ENCODE data around the gene RAD18.

The RAD18 gene

DNA sequence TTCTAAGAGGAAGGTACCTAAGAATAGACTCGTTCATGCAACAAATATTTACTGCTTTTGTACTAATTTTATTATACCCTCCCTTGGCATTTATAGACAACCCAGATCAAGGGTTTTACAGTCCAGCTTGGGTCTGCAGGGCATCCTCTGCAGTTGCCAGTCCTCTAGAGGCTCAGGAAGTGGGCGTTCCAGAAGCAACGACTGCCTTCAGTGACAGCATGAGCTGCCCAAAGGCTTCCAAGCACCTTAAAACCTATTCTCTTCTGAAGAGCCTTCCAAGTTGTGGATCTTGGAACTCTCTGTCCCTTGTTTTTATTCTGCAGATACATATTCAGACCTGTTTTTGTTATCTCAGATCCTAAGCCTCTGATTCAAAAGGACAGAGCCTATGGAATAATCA, 95.6 kb downstream of the RAD18 start:
- no peak for DNase-seq (ENCODE audit: low read depth in 3 of 3)

DNA sequence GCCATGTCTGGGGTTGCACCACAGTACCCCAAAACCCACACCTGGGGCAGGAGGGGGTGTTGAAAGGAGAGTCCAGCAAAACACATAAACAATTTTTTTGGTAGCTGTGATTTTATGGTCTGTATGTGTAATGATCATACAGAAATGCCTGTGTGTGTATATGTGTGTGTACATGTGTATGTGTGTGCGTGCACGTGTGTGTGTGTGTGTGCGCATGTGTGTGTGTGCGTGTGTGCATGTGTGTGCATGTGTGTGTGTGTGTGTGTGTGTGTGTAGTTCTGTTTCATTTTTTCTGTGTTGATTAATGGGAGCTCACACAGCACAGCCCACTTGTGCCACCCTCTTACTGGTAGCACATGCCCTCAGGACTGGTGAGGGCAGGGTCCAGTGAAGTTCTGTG, 97.6 kb downstream of the RAD18 start:
- DNase-seq (ENCODE audit: low read depth in 3 of 3), result no peak

DNA sequence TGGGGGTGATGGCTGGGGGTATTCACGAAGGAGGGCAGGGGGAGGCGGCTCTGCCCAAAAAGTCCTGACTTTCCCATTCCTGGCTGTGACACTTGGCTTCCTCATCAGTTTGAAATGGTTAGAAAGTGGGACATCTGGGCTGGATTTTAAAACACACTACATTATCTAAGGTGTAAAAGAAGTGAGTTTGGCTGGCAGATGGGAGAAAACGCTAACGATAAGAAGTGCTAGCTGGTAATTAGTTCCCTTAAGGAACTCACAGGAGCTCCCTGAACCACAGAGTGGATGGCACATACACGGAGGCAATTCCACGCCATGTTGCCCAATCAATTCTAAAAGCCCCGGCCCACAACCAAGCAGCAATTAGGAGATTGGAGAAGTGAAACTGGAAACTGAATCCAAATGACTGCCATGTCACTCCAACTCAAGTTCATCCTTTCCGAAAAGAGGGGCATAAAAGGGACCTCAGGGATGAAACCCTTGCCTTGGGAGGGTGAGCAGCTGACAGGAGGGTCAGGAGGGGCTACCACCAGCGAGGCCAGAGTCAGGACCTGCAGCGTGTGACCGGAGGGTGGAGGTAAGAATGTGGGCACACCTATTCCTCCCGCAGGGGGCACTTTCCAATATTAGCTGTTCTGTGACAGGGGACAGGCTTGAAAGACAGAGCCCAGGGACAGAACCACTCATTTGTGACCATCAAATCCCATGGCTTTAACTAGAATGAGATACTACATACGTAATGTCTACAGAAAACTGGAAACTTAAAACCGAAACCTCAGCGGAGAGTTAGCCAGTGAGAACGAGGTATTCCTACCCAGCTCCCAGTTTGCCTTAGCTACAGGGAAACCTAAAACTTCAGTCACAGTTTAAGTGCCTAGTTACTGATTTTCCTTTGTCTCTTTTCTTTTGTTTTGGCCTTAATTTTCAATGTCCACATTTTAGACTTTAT, 98.6 kb downstream of the RAD18 start:
- no peak for DNase-seq (ENCODE audit: low read depth in 3 of 3)

DNA sequence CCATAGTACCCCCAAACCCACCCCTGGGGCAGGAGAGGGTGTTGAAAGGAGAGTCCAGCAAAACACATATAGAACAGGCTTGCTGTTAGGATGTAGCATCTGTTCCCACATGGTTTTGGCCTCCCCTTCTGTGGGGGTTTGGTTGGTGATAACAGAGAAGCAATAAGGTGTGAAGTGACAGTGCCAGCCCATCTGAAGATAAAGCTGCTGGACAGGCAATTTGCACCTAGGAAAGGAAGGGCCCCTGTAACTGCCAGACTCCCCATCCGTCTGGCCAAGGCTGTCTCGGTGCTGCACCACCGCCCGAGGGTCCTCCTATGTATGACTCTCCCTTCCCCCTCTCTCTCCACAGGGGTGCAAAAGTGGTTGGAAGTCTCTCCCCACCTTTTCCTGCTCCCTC, 99.4 kb downstream of the RAD18 start:
- DNase-seq (ENCODE audit: low read depth in 3 of 3), result no peak

DNA sequence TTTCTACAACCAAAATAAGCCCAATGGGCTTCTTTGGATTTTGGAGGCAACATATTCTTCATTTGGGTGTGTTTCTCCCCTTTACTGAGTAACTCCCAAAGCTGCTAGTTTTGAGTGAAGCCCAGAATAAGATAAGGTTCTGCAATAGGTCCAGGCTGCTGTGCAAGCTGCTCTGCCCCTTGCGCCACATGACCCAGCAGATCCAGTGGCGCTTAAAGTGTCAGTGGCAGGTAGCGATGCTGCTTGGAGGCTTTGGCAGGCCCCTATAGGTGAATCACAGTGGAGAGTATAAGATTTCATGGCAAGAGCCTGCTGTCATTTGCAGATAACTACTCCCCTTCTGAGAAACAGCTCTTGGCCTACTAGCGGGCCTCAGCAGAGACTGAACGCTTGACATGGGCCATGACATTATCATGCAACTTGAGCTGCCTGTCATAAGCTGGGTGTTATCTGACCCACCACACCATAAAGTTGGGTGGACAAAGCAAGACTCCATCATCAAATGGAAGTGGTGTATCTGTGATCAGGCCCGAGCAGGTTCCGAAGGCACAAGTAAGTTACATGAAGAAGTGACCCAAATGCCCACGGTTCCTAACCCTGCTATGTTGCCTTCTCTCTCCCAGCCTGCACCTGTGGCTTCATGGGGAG, 105.4 kb downstream of the RAD18 start:
- no peak for DNase-seq (ENCODE audit: low read depth in 3 of 3)

DNA sequence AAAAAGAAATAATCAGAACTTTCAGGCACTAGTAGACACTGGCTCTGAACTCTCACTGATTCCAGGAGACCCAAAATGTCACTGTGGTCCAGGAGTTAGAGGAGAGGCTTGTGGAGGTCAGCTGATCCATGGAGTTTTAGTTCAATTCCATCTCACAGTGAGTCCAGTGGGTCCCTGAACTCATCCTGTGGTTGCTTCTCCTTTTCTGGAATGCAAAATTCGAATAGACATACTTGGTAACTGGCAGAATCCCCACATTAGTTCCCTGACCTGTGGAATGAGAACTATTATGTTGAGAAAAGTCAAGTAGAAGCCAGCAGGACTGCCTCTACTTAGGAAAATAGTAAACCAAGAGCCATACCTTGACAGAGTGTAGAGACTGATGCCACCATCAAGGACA, 106.6 kb downstream of the RAD18 start:
- DNase-seq (ENCODE audit: low read depth in 3 of 3), result no peak

DNA sequence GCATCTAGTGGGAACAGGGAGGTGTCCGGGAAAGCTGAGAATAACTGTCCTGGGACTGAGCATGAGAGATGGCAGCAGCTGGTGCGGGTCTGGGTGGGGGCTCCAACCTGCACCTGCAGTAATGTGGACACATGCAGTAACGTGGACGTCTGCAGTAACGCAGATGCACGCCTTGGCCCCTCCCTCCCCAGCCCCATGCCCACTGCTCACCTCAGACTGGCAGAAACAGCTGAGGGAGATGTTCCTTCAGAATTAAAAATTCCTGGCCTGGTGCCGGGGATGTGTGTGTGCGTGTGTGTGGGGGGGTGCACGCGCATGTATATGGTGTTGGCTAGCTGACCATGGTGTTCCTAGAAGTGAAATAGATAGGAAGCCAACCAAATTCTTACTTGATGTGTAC, 107.2 kb downstream of the RAD18 start:
- DNase-seq (ENCODE audit: low read depth in 3 of 3), result no peak

DNA sequence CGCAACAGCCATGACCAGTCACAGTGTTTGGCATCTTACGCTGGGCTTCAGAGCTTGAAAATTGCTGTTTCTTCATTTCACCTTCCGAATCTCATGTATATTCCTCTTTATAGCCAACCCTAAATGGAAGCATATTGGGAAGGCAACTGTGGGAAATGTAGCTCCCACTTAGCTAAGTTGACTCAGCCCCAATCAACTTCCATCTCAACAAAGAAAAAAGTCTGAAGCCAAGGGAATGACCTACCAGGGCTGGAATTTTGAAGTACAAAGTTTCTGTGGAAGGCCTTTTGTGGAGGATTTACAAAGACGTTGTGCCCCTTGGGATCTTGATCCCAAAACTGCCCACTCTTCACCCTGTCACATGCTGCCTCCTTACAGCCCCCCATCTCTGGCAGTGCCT, 108.6 kb downstream of the RAD18 start:
- DNase-seq (ENCODE audit: low read depth in 3 of 3), result no peak

DNA sequence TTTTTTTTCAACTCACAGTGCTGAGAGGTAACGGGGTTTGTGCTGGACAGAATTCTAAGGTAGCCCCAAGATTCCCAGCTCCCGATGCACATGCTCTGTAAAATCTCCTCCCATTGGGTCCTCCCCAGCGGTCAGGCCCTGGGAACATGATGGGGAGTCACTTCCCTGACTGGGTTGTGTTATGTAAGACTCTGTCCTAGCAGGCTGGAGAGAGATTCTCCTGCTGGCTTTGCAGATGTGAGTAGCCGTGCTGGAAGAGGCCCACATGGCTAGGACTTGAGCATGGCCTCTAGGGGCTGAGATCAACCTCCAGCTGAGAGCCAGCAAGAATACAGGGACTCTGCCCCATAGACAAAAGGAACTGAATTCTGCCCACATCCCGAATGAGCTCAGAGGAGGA, 110.2 kb downstream of the RAD18 start:
- DNase-seq (ENCODE audit: low read depth in 3 of 3), result no peak

DNA sequence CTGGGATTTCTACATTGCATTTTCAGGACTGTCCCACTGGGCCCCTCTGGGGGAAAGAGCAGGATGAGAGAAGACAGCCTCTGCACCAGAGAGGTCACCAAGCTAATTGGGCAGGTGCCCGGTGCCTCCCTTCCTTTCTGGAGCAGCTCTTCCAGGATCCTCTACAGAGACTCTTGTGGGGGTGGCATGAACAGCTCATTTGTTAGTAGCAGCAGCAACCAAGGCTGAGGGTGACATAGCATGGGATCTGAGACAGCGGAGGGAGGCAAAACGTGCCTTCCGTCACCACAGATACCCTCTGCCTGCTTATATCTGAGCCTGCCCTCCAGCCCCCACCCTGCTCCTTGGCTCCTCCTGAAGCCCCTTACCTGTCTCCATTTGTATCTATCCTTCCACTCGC, 110.8 kb downstream of the RAD18 start:
- DNase-seq (ENCODE audit: low read depth in 3 of 3), result no peak

DNA sequence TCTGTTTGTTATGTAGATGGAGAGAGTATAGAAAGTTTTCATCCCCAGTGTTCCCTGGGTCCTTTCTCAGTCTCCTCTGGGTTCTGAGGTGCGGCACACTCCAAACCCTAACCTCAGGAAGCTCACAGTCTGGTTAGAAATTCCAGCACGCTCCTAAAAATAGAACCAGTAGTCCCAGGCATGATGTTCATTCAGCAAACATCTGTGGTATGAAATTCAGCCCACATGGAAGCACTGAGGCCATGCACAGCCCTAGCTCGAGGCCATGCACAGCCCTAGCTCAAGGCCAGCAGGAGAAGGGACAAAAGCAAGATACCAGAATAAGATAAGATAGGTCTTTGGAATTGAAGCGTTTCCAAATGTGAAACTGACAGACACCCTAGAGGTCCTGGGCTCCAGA, 111.6 kb downstream of the RAD18 start:
- no peak for DNase-seq (ENCODE audit: low read depth in 3 of 3)

DNA sequence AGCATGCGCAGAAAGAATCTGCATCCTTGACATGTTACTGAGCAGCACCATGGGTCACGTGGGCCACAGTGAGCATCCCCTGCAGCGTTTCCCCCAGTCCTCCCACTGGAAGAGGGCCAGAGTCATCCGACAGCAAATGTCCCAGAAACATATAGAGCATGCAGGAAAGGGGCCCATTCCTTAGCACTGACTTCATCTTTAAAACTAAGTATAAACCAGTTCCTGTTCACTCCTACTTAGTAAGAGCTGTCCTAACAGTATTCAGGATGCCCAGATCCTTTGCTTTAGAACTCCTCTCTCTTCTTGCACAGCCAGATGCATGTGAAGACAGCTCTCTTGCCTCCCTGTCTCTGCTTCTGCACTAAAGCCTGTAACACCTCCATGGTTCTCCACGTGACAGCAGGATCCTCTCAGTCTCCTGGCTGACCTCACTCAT, 114.6 kb downstream of the RAD18 start:
- DNase-seq (ENCODE audit: low read depth in 3 of 3), result no peak

DNA sequence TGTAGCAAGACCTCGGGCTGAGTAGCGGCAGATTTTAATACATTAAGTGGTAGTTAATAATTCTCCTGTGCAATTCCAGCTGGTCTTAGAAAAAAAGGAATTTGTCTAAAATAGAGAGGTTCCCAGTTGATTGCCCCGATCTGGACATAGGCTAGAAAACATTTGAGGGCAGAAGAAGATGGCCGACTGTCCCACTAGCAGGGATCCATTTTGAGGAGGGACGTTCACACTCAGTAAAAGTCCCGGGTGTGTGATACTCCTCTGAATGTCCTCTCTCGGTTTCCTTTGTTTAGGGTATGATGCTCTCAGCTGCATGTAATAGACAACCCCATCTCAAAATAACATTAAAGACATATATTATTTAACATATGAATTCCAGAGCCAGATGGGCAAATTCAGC, 116.0 kb downstream of the RAD18 start:
- no peak for DNase-seq (ENCODE audit: low read depth in 3 of 3)

DNA sequence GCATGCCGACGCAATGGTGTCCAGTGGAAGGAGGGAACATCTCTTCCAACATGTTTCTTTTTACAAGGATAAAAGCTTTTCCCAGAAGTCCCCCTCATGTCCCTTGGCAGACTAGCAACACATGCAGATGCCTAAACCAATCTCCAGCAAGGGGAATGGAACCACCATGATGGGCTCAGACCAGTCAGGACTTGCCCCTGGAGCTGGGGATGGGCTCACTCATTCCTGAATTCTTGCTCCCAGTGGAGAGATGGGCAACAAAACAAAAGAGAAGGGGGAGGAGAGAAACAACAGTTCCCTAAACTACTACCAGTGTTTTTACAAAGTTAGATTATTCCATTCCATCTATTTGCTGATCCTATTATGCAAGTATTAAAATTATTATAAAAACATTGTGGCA, 117.1 kb downstream of the RAD18 start:
- no peak for DNase-seq (ENCODE audit: low read depth in 3 of 3)

DNA sequence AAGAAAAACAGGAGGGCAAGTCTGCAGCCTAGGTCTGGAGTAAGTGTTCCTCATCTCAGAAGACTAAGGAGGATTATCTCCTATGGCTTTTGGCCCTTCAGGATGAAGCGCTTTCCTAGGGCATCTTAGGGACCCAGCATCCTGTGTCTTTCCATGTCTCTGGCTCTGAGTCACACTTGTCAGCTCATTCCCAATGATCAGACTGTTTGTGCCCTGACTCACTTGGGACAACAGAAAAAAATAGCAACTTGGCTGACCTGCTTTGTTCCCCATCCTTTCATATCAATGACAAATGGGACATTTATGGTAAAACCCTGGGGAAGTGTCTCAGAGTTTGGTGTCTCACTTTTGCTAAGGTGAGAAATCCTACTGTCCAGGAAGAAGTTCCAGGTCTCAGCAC, 117.6 kb downstream of the RAD18 start:
- DNase-seq (ENCODE audit: low read depth in 3 of 3), result no peak

DNA sequence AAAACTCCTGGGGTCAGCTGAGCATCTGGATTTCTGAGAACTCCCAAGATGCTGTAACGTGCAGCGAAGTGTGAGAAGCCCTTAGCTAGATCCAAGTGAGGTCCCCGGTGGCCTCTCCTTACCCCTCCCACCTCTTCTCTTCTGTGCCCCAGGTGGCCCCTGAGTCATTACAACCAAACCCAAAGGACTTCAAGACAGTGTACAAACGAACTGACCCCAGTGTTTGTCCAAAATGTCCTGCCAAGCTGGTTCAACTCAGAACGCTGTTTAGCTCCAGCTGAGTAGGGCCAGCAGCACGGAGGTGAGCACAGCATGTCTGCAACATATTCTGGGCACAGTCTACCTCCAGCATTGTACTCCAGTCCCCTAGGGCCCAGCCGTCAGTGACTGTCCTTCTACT, 119.9 kb downstream of the RAD18 start:
- no peak for DNase-seq (ENCODE audit: low read depth in 3 of 3)

DNA sequence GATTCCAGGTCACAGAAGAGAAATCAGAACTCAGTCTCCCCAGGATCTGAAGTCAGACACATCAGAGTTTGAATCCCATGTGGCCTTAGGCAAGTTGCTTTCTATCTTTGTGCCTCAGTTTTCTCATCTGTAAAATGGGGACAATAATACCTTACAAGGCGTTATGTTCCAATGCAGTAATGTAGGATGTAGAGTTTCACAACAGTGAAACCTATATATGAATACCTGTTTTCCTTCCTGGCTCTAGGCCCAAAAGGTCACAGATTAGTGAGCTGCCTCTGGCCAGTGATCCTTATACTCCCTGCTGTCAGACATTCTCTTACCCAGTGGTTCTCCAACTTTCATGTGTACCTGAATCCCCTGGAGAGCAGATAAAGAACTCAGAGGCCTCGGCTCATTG, 121.0 kb downstream of the RAD18 start:
- DNase-seq (ENCODE audit: low read depth in 3 of 3), result no peak

DNA sequence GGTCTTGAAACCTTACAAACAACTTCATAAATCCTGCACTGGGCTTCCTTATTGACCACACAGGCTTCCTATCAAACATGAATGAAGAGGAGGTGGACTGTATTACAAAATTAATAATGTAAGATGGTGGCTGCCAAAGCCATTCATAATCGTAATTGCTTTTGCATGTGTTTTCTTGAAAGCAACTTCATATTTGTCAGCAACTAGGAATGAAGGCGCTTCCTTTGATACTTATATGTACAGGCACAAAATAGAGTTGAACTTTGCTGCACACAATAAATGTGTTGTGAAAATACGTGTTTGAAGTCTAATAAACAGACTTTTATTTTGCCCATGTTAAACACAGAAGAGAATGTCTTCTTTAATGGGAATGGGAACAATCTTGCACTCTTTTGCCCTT, 121.8 kb downstream of the RAD18 start:
- DNase-seq (ENCODE audit: low read depth in 3 of 3), result no peak

DNA sequence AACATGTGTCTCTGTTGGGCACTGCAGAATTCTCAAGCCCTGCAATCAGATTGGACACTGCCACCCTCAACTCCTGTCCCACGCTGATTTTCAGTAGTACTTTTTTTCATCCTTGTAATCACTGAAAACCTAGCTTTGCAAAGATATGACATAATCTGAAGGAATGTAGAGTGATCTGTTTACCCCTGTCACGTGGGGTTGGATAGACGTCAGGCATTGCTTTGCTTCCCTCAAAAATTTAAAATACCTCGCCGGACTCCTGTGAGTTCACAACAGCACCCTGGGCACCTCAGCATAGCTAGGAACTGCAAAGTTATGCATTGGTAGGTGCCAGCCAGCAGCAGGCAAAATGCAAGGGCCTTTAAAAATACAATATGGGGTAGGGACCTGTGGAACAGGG, 122.7 kb downstream of the RAD18 start:
- no peak for DNase-seq (ENCODE audit: low read depth in 3 of 3)

DNA sequence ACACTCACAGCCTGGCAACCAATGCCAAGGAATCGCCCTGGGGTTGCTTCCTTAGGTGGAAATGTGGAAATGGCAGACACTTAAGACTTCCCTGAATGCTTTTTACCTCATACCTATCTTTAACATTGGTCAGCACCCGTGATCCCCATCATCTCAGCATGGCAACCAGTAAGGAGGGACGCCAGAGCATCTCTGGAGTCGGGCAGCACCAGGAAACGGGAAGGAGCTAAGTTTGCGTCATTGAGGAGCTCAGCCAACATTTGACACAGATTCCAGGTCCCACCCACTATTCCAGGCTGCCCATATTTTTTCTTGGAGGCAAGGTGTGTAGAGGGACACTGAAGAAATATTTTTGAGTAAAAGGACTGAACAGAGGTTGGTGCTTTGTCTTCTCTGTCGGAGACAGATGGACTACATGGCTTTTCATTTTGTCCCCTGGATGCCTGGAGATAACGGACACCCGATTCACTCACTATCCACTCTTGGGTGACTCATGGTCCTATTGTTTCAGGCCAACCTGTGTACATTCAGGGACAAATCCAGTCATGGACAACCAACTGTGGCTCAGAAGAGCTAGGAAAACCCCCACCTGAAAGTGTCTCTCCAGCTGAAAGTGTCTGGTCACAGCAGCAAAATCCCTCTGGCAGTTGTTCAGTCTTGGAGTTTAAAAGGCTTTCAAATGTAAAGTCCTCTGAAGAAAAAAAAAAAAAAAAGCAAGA, 123.5 kb downstream of the RAD18 start:
- no peak for DNase-seq (ENCODE audit: low read depth in 3 of 3)

DNA sequence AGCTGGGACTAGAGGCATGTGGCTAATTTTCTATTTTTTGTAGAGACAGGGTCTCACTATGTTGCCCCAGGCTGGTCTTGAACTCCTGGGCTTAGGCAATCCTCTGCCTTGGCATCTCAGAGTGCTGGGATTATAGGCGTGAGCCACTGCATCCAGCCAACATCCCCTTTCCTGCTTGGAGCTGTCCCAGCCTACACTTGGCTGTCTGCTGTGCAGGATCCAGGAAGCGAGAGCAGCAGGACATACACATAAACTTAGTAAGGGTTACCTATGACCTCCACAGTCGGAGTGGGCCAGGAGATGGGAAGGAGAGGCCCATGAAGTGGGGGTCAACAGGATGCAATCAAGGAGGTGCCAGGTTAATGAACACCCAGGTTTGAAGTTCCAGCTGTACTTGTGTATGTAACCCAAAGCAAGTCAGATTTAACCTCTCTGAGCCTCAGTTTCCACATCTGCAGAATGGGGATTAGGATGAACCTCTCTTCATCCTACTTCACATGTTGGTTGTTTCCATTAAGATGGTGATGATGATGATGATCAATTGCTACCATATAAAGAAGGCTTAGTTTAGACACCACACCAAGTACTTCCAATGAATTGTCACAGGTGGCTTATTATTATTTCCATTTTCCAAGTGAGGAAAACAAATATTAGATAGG, 124.4 kb downstream of the RAD18 start:
- DNase-seq (ENCODE audit: low read depth in 3 of 3), result no peak

DNA sequence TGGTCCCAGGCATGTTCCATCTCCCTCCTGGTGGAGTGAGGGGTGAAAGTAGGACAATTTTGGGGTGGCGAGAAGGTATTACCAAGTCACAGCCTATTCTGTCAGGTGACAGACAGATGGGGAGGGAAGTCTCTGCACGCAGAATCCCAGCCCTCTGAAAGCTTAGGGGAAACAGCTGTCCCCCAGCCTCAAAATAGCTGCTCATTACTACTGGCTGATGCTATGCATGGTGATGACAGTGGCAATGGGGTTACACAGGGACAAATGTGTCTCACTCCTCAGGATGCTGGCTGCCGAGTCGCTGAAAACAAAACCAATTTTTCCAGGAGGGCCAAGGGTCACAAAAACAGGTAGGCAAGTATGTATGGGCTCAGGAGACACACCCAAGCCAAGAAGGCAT, 125.0 kb downstream of the RAD18 start:
- DNase-seq (ENCODE audit: low read depth in 3 of 3), result no peak
